Measurements from ENCODE around the gene LETMD1.
"Not testable (repeated sequence)": the region's sequence is repeated elsewhere in the genome, so short reads cannot be mapped to it uniquely, and the experiment has no call there.

LETMD1 gene

GRCh38 chr12:51012570-51013236, 35.4 kb upstream of the LETMD1 start:
- Histone ChIP-seq H3K9ac (ENCODE audit: low read depth, low read length) (no peak overlapping the region), H3K4me3 (ENCODE audit: low read depth, low read length) (no peak overlapping the region), H3K27ac (ENCODE audit: low read depth, low read length) (no peak overlapping the region), H3K27me3 (ENCODE audit: control insufficient read depth, insufficient read depth, low read length) (no peaks in the 10 kb centered on the region), H3K36me3 (ENCODE audit: control insufficient read depth, insufficient read depth, low read length) (peaks cover 8% of the 10 kb centered on the region), H3K9me3 (ENCODE audit: control insufficient read depth, insufficient read depth, low read length) (no peaks in the 10 kb centered on the region), H3K4me1 (ENCODE audit: control insufficient read depth, insufficient read depth, low read length) (peaks cover 10% of the 10 kb centered on the region)

GRCh38 chr12:51013441-51013840, 34.7 kb upstream of the LETMD1 start:
- H3K4me3 ChIP-seq (ENCODE audit: low read depth, low read length) = no peak overlapping the region
- no peak overlapping the region for H3K27ac ChIP-seq (ENCODE audit: low read depth, low read length)
- no peak overlapping the region for H3K9ac ChIP-seq (ENCODE audit: low read depth, low read length)
- peaks cover under 1% of the 10 kb centered on the region; the same call in 1 of the 2 replicates for H3K36me3 ChIP-seq (ENCODE audit: control insufficient read depth, insufficient read depth, low read length)
- peaks cover 10% of the 10 kb centered on the region for H3K4me1 ChIP-seq (ENCODE audit: control insufficient read depth, insufficient read depth, low read length)
- H3K9me3 ChIP-seq (ENCODE audit: control insufficient read depth, insufficient read depth, low read length) = no peaks in the 10 kb centered on the region
- H3K27me3 ChIP-seq (ENCODE audit: control insufficient read depth, insufficient read depth, low read length) = no peaks in the 10 kb centered on the region

- not testable (repeated sequence) for H3K27ac ChIP-seq (ENCODE audit: low read depth, low read length); H3K4me3 ChIP-seq (ENCODE audit: low read depth, low read length); H3K27me3 ChIP-seq (ENCODE audit: control insufficient read depth, insufficient read depth, low read length); H3K9ac ChIP-seq (ENCODE audit: low read depth, low read length); H3K4me1 ChIP-seq (ENCODE audit: control insufficient read depth, insufficient read depth, low read length); H3K36me3 ChIP-seq (ENCODE audit: control insufficient read depth, insufficient read depth, low read length); H3K9me3 ChIP-seq (ENCODE audit: control insufficient read depth, insufficient read depth, low read length)
These were observed 33.7 kb upstream of the LETMD1 start for GRCh38 chr12:51014467-51014866.

GRCh38 chr12:51017452-51017851, 30.7 kb upstream of the LETMD1 start:
- Histone ChIP-seq H3K36me3 (ENCODE audit: control insufficient read depth, insufficient read depth, low read length) (no peaks in the 10 kb centered on the region), H3K27ac (ENCODE audit: low read depth, low read length) (no peak overlapping the region), H3K4me3 (ENCODE audit: low read depth, low read length) (no peak overlapping the region), H3K9me3 (ENCODE audit: control insufficient read depth, insufficient read depth, low read length) (no peaks in the 10 kb centered on the region), H3K27me3 (ENCODE audit: control insufficient read depth, insufficient read depth, low read length) (no peaks in the 10 kb centered on the region), H3K9ac (ENCODE audit: low read depth, low read length) (no peak overlapping the region), H3K4me1 (ENCODE audit: control insufficient read depth, insufficient read depth, low read length) (no peaks in the 10 kb centered on the region)

- no peak overlapping the region for H3K9ac ChIP-seq (ENCODE audit: low read depth, low read length)
- H3K4me3 ChIP-seq (ENCODE audit: low read depth, low read length) = no peak overlapping the region
- no peaks in the 10 kb centered on the region for H3K27me3 ChIP-seq (ENCODE audit: control insufficient read depth, insufficient read depth, low read length)
- H3K36me3 ChIP-seq (ENCODE audit: control insufficient read depth, insufficient read depth, low read length) = no peaks in the 10 kb centered on the region
- H3K9me3 ChIP-seq (ENCODE audit: control insufficient read depth, insufficient read depth, low read length) = no peaks in the 10 kb centered on the region
- H3K4me1 ChIP-seq (ENCODE audit: control insufficient read depth, insufficient read depth, low read length) = peaks cover 4% of the 10 kb centered on the region; the same call in 1 of the 2 replicates
- H3K27ac ChIP-seq (ENCODE audit: low read depth, low read length) = no peak overlapping the region
These were observed 29.2 kb upstream of the LETMD1 start for GRCh38 chr12:51018956-51019355.

GRCh38 chr12:51019927-51020326, 28.2 kb upstream of the LETMD1 start:
- Histone ChIP-seq H3K9ac (ENCODE audit: low read depth, low read length) (no peak overlapping the region), H3K36me3 (ENCODE audit: control insufficient read depth, insufficient read depth, low read length) (no peaks in the 10 kb centered on the region), H3K4me3 (ENCODE audit: low read depth, low read length) (no peak overlapping the region), H3K27ac (ENCODE audit: low read depth, low read length) (no peak overlapping the region), H3K9me3 (ENCODE audit: control insufficient read depth, insufficient read depth, low read length) (no peaks in the 10 kb centered on the region), H3K27me3 (ENCODE audit: control insufficient read depth, insufficient read depth, low read length) (no peaks in the 10 kb centered on the region), H3K4me1 (ENCODE audit: control insufficient read depth, insufficient read depth, low read length) (peaks cover 13% of the 10 kb centered on the region)

GRCh38 chr12:51020448-51021182, 27.5 kb upstream of the LETMD1 start:
- H3K4me1 ChIP-seq (ENCODE audit: control insufficient read depth, insufficient read depth, low read length) = peaks cover 13% of the 10 kb centered on the region
- H3K9ac ChIP-seq (ENCODE audit: low read depth, low read length) = no peak overlapping the region
- no peak overlapping the region for H3K4me3 ChIP-seq (ENCODE audit: low read depth, low read length)

GRCh38 chr12:51021694-51022093, 26.4 kb upstream of the LETMD1 start:
- Histone ChIP-seq H3K9ac (ENCODE audit: low read depth, low read length) (no peak overlapping the region), H3K9me3 (ENCODE audit: control insufficient read depth, insufficient read depth, low read length) (no peaks in the 10 kb centered on the region), H3K27ac (ENCODE audit: low read depth, low read length) (no peak overlapping the region), H3K27me3 (ENCODE audit: control insufficient read depth, insufficient read depth, low read length) (no peaks in the 10 kb centered on the region), H3K4me1 (ENCODE audit: control insufficient read depth, insufficient read depth, low read length) (peaks cover 15% of the 10 kb centered on the region), H3K36me3 (ENCODE audit: control insufficient read depth, insufficient read depth, low read length) (no peaks in the 10 kb centered on the region), H3K4me3 (ENCODE audit: low read depth, low read length) (no peak overlapping the region)

More at GRCh38 chr12:51020448-51021182, 27.5 kb upstream of the LETMD1 start:
- no peak overlapping the region for H3K27ac ChIP-seq (ENCODE audit: low read depth, low read length)
- no peaks in the 10 kb centered on the region for H3K27me3 ChIP-seq (ENCODE audit: control insufficient read depth, insufficient read depth, low read length)
- H3K36me3 ChIP-seq (ENCODE audit: control insufficient read depth, insufficient read depth, low read length) = no peaks in the 10 kb centered on the region
- H3K9me3 ChIP-seq (ENCODE audit: control insufficient read depth, insufficient read depth, low read length) = no peaks in the 10 kb centered on the region

GRCh38 chr12:51023625-51024382, 24.3 kb upstream of the LETMD1 start:
- Histone ChIP-seq H3K9me3 (ENCODE audit: control insufficient read depth, insufficient read depth, low read length) (no peaks in the 10 kb centered on the region), H3K4me3 (ENCODE audit: low read depth, low read length) (peak overlapping the region; percentile 86), H3K9ac (ENCODE audit: low read depth, low read length) (no peak overlapping the region), H3K27me3 (ENCODE audit: control insufficient read depth, insufficient read depth, low read length) (no peaks in the 10 kb centered on the region), H3K27ac (ENCODE audit: low read depth, low read length) (no peak overlapping the region), H3K4me1 (ENCODE audit: control insufficient read depth, insufficient read depth, low read length) (peaks cover 22% of the 10 kb centered on the region), H3K36me3 (ENCODE audit: control insufficient read depth, insufficient read depth, low read length) (no peaks in the 10 kb centered on the region)

GRCh38 chr12:51025338-51025835, 22.7 kb upstream of the LETMD1 start:
- peak overlapping the region; percentile 86 for H3K4me3 ChIP-seq (ENCODE audit: low read depth, low read length)
- H3K27me3 ChIP-seq (ENCODE audit: control insufficient read depth, insufficient read depth, low read length) = no peaks in the 10 kb centered on the region
- no peaks in the 10 kb centered on the region for H3K36me3 ChIP-seq (ENCODE audit: control insufficient read depth, insufficient read depth, low read length)
- no peaks in the 10 kb centered on the region for H3K9me3 ChIP-seq (ENCODE audit: control insufficient read depth, insufficient read depth, low read length)
- H3K4me1 ChIP-seq (ENCODE audit: control insufficient read depth, insufficient read depth, low read length) = peaks cover 24% of the 10 kb centered on the region
- peak overlapping the region; percentile 98 for H3K27ac ChIP-seq (ENCODE audit: low read depth, low read length)
- H3K9ac ChIP-seq (ENCODE audit: low read depth, low read length) = peak overlapping the region; percentile 93

Data from HUES48 (cell line).